KMS-11 (cell line): Measurements from ENCODE around the gene GLOD4.
"Not testable (repeated sequence)": the region's sequence is repeated elsewhere in the genome, so short reads cannot be mapped to it uniquely, and the experiment has no call there.

Source experiments
- H2AFZ ChIP-seq: fragments of 200-600 bp; sonication (generic); 2 replicates; pipeline ENCODE4 v1.6.1; 2016; ENCODE audit warnings: antibody characterized with exemption, mixed run types, low read depth
- H3K27ac ChIP-seq: fragments of 200-600 bp; sonication (generic); 2 replicates; pipeline ENCODE4 v1.6.1; 2016; ENCODE audit warnings: mild to moderate bottlenecking, mixed run types
- H3K27me3 ChIP-seq: fragments of 200-600 bp; sonication (generic); 2 replicates; pipeline ENCODE4 v1.6.1; 2017; ENCODE audit warnings: mild to moderate bottlenecking, low read depth, mixed run types, moderate library complexity; ENCODE audit not compliant: insufficient read depth
- H3K36me3 ChIP-seq: fragments of 200-600 bp; sonication (generic); 2 replicates; pipeline ENCODE4 v1.6.1; 2017; ENCODE audit warnings: mild to moderate bottlenecking, mixed run types; ENCODE audit not compliant: insufficient read depth
- H3K4me1 ChIP-seq: fragments of 200-600 bp; sonication (generic); 2 replicates; pipeline ENCODE4 v1.6.1; 2016; ENCODE audit warnings: mild to moderate bottlenecking, low read depth, mixed run types; ENCODE audit not compliant: poor library complexity, severe bottlenecking
- H3K4me2 ChIP-seq: fragments of 200-600 bp; sonication (generic); 2 replicates; pipeline ENCODE4 v1.7.0; 2016; ENCODE audit warnings: mild to moderate bottlenecking, mixed run types
- H3K4me3 ChIP-seq: fragments of 200-600 bp; sonication (generic); IDR thresholded peaks from 2 replicates; pipeline ENCODE4 v1.6.1; 2017; ENCODE audit warnings: low read depth, low read length, mixed read lengths; ENCODE audit not compliant: insufficient read depth
- H3K79me2 ChIP-seq: fragments of 200-600 bp; sonication (generic); 2 replicates; pipeline ENCODE4 v1.6.1; 2016; ENCODE audit warnings: low read depth, mixed run types; ENCODE audit not compliant: insufficient read depth
- H3K9ac ChIP-seq: fragments of 200-600 bp; sonication (generic); 2 replicates; pipeline ENCODE4 v1.6.1; 2016; ENCODE audit warnings: mild to moderate bottlenecking, mixed run types
- H4K20me1 ChIP-seq: fragments of 200-600 bp; sonication (generic); 2 replicates; pipeline ENCODE4 v1.6.1; 2016; ENCODE audit warnings: mild to moderate bottlenecking, mixed run types; ENCODE audit not compliant: insufficient read depth
- CTCF ChIP-seq: fragments of 200-600 bp; sonication (generic); conservative IDR thresholded peaks from 2 replicates; pipeline ENCODE4 v1.6.1; 2017; ENCODE audit warnings: low read depth, mild to moderate bottlenecking, antibody characterized with exemption, low read length, moderate library complexity, mixed read lengths

The GLOD4 gene

GRCh38 chr17:792277-792676 is 10.2 kb upstream of the GLOD4 start:
- Histone ChIP-seq H3K27ac (no peak overlapping the region), H3K9ac (no peak overlapping the region), H4K20me1 (no peaks in the 10 kb centered on the region), H3K4me2 (no peak overlapping the region), H2AFZ (no peak overlapping the region), H3K4me3 (no peak overlapping the region), H3K36me3 (no peaks in the 10 kb centered on the region), H3K27me3 (no peaks in the 10 kb centered on the region), H3K79me2 (no peaks in the 10 kb centered on the region), H3K4me1 (no peaks in the 10 kb centered on the region)
- no peak for TF ChIP-seq CTCF

- H3K9ac ChIP-seq: no peak overlapping the region
- H3K27ac ChIP-seq: no peak overlapping the region
- no peak overlapping the region for H3K4me3 ChIP-seq
- TF ChIP-seq CTCF: no peak
- no peaks in the 10 kb centered on the region for H3K79me2 ChIP-seq
- H3K36me3 ChIP-seq: no peaks in the 10 kb centered on the region
- H3K4me1 ChIP-seq: no peaks in the 10 kb centered on the region
- no peaks in the 10 kb centered on the region for H4K20me1 ChIP-seq
- H3K4me2 ChIP-seq: no peak overlapping the region
- no peak overlapping the region for H2AFZ ChIP-seq
- no peaks in the 10 kb centered on the region for H3K27me3 ChIP-seq
Measured at GRCh38 chr17:791829-792228, 9.7 kb upstream of the GLOD4 start.

- H4K20me1 ChIP-seq, H3K27me3 ChIP-seq, H3K27ac ChIP-seq, H3K79me2 ChIP-seq, H3K4me3 ChIP-seq, H3K4me1 ChIP-seq, H2AFZ ChIP-seq, H3K9ac ChIP-seq, H3K36me3 ChIP-seq, H3K4me2 ChIP-seq: not testable (repeated sequence)
Measured at GRCh38 chr17:790874-791247, 8.8 kb upstream of the GLOD4 start.

- H3K27me3 ChIP-seq, H3K79me2 ChIP-seq, H4K20me1 ChIP-seq, H3K4me3 ChIP-seq, H3K9ac ChIP-seq, H3K36me3 ChIP-seq, H3K4me1 ChIP-seq, H2AFZ ChIP-seq, H3K4me2 ChIP-seq, H3K27ac ChIP-seq: not testable (repeated sequence)
Measured at GRCh38 chr17:789931-790873, 8.1 kb upstream of the GLOD4 start.

GRCh38 chr17:789160-789840 is 7.2 kb upstream of the GLOD4 start:
- H3K36me3 ChIP-seq: no peaks in the 10 kb centered on the region
- H4K20me1 ChIP-seq: no peaks in the 10 kb centered on the region
- H3K27ac ChIP-seq: no peak overlapping the region

More at GRCh38 chr17:789160-789840, 7.2 kb upstream of the GLOD4 start:
- H3K4me3 ChIP-seq: no peak overlapping the region
- H2AFZ ChIP-seq: no peak overlapping the region
- no peaks in the 10 kb centered on the region for H3K27me3 ChIP-seq
- TF ChIP-seq CTCF: no peak
- no peaks in the 10 kb centered on the region for H3K79me2 ChIP-seq
- no peak overlapping the region for H3K4me2 ChIP-seq
- no peak overlapping the region for H3K9ac ChIP-seq
- H3K4me1 ChIP-seq: peaks cover 2% of the 10 kb centered on the region
